ENCODE measurements around the gene SMNDC1. TPM values are rescaled to one million over a fixed set of nuclear protein-coding genes. Genes with fewer than 3 reads are reported as not detected.

SMNDC1 gene
- total RNA-seq, 1 experiment from 2014 or later: 26.9 TPM

- Histone ChIP-seq H3K4me2 (no peak overlapping the region), H3K9me3 (ENCODE audit: insufficient read depth, low read depth) (no peaks in the 10 kb centered on the region), H3K27me3 (ENCODE audit: insufficient read depth, low read depth) (no peaks in the 10 kb centered on the region), H3K79me2 (ENCODE audit: low read depth) (no peaks in the 10 kb centered on the region), H3K27ac (no peak overlapping the region), H3K4me1 (replicated peaks; ENCODE audit: insufficient read depth) (peaks cover 38% of the 10 kb centered on the region), H2AFZ (no peak overlapping the region), H3F3A (ENCODE audit: insufficient read depth, low read depth) (peaks cover 27% of the 10 kb centered on the region), H3K36me3 (ENCODE audit: low read depth) (no peaks in the 10 kb centered on the region), H4K20me1 (ENCODE audit: insufficient read depth) (no peaks in the 10 kb centered on the region), H3K9me2 (ENCODE audit: insufficient read depth) (no peaks in the 10 kb centered on the region), H3K4me3 (no peak overlapping the region)
- no peak for TF ChIP-seq CTCF (conservative IDR thresholded peaks at IDR 0.05)
- no peak for TF ChIP-seq EZH2 (IDR thresholded peaks at IDR 0.05; ENCODE audit: low read depth)
- intact Hi-C loops (cut with micrococcal nuclease; ENCODE audit: unreplicated experiment): no loop called here
- DNase-seq: no peak
- CTCF ChIA-PET: no interaction called here
- POLR2A ChIA-PET (ENCODE audit: unreplicated experiment): no interaction called here
- no TSS peak for BruUV-seq (replicated peaks)
Observed at GRCh38 chr10:110349831-110350230, 45.1 kb upstream of the SMNDC1 start.

DNA sequence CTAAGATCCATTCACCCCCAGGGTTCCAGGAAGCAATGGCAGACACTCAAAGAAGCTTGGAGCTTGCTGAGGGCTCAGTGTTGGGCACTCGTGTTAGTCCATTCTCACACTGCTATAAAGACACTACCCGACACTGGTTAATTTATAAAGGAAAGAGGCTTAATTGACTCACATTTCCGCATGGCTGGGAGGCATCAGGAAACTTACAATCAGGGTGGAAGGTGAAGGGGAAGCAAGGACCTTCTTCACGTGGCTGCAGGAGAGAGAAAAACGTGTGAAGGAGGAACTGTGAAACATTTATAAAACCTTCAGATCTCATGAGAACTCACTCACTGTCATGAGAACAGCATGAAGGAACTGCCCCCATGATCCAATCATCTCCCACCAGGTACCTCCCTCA is 44.7 kb upstream of the SMNDC1 start:
- Histone ChIP-seq H3K4me1 (replicated peaks; ENCODE audit: insufficient read depth) (peaks cover 38% of the 10 kb centered on the region), H4K20me1 (ENCODE audit: insufficient read depth) (no peaks in the 10 kb centered on the region), H3K36me3 (ENCODE audit: low read depth) (no peaks in the 10 kb centered on the region), H3K9me3 (ENCODE audit: insufficient read depth, low read depth) (no peaks in the 10 kb centered on the region), H3K27me3 (ENCODE audit: insufficient read depth, low read depth) (no peaks in the 10 kb centered on the region), H2AFZ (no peak overlapping the region), H3K9me2 (ENCODE audit: insufficient read depth) (no peaks in the 10 kb centered on the region), H3K27ac (no peak overlapping the region), H3K79me2 (ENCODE audit: low read depth) (no peaks in the 10 kb centered on the region), H3K4me3 (no peak overlapping the region), H3K4me2 (no peak overlapping the region), H3F3A (ENCODE audit: insufficient read depth, low read depth) (peaks cover 27% of the 10 kb centered on the region)
- TF ChIP-seq EZH2 (IDR thresholded peaks at IDR 0.05; ENCODE audit: low read depth): no peak
- no TSS peak for BruUV-seq (replicated peaks)
- ChIA-PET CTCF (no interaction called here), POLR2A (ENCODE audit: unreplicated experiment) (no interaction called here)
- intact Hi-C loops (cut with micrococcal nuclease; ENCODE audit: unreplicated experiment): no loop called here
- DNase-seq: no peak

GRCh38 chr10:110348336-110348735 is 43.6 kb upstream of the SMNDC1 start:
- H4K20me1 ChIP-seq (ENCODE audit: insufficient read depth): no peaks in the 10 kb centered on the region
- DNase-seq: no peak
- intact Hi-C loops (cut with micrococcal nuclease; ENCODE audit: unreplicated experiment): no loop called here
- ChIA-PET CTCF (no interaction called here), POLR2A (ENCODE audit: unreplicated experiment) (no interaction called here)
- no peak overlapping the region for H3K4me3 ChIP-seq
- peaks cover 25% of the 10 kb centered on the region for H3F3A ChIP-seq (ENCODE audit: insufficient read depth, low read depth)
- no peaks in the 10 kb centered on the region for H3K9me3 ChIP-seq (ENCODE audit: insufficient read depth, low read depth)
- H3K27me3 ChIP-seq (ENCODE audit: insufficient read depth, low read depth): no peaks in the 10 kb centered on the region
- no peaks in the 10 kb centered on the region for H3K36me3 ChIP-seq (ENCODE audit: low read depth)
- no peaks in the 10 kb centered on the region for H3K9me2 ChIP-seq (ENCODE audit: insufficient read depth)
- H3K4me2 ChIP-seq: no peak overlapping the region
- TF ChIP-seq CTCF (conservative IDR thresholded peaks at IDR 0.05): no peak
- no peak overlapping the region for H3K27ac ChIP-seq
- BruUV-seq (replicated peaks): no TSS peak
- no peak overlapping the region for H2AFZ ChIP-seq
- H3K79me2 ChIP-seq (ENCODE audit: low read depth): no peaks in the 10 kb centered on the region
- peaks cover 32% of the 10 kb centered on the region for H3K4me1 ChIP-seq (replicated peaks; ENCODE audit: insufficient read depth)

DNA sequence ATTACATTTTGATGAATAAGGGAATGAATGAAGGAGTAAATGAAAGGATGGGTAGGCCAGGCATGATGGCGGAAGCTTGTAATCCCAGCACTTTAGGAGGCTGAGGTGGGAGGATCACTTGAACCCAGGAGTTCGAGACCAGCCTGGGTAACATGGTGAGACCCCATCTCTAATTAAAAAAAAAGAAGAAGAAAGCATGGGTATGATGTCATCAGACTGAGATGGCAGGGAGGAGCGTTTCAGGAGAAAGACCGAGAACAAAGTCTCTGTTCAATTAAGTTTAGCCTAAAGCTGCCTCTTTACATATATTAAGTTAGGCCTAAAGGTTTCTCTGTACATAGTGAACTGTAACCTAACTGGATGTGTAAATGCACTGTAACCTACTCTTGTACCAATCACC is 42.2 kb upstream of the SMNDC1 start:
- Histone ChIP-seq H3K79me2 (ENCODE audit: low read depth) (no peaks in the 10 kb centered on the region), H3K4me2 (no peak overlapping the region), H3F3A (ENCODE audit: insufficient read depth, low read depth) (peaks cover 17% of the 10 kb centered on the region; the same call in 1 of the 2 replicates), H3K36me3 (ENCODE audit: low read depth) (no peaks in the 10 kb centered on the region), H3K4me3 (no peak overlapping the region), H3K4me1 (replicated peaks; ENCODE audit: insufficient read depth) (peaks cover 19% of the 10 kb centered on the region), H2AFZ (no peak overlapping the region), H3K9me3 (ENCODE audit: insufficient read depth, low read depth) (no peaks in the 10 kb centered on the region), H3K9me2 (ENCODE audit: insufficient read depth) (no peaks in the 10 kb centered on the region), H3K27ac (no peak overlapping the region), H4K20me1 (ENCODE audit: insufficient read depth) (no peaks in the 10 kb centered on the region), H3K27me3 (ENCODE audit: insufficient read depth, low read depth) (no peaks in the 10 kb centered on the region)
- BruUV-seq (replicated peaks): no TSS peak
- no peak for DNase-seq
- ChIA-PET POLR2A (ENCODE audit: unreplicated experiment) (no interaction called here), CTCF (no interaction called here)
- intact Hi-C loops (cut with micrococcal nuclease; ENCODE audit: unreplicated experiment): no loop called here
- TF ChIP-seq CTCF (conservative IDR thresholded peaks at IDR 0.05) (no peak), EZH2 (IDR thresholded peaks at IDR 0.05; ENCODE audit: low read depth) (no peak)

All from PC-9 (cell line).